Endothelial cell of hepatic sinusoid (primary cell): ENCODE measurements around the gene HADH.

Experiments used
- in situ Hi-C: cut with HindIII; loops from 2 replicates; pipeline ENCODE4 v1.10.0; 2017; ENCODE audit warnings: low sequenced_read_pairs

The HADH gene

GRCh38 chr4:108055787-108056186 lies 66.1 kb downstream of the HADH start:
- in situ Hi-C loops: no loop called here

- in situ Hi-C loops: no loop called here
These were observed 66.7 kb downstream of the HADH start for GRCh38 chr4:108056418-108056817.

GRCh38 chr4:108058685-108059440 lies 69.2 kb downstream of the HADH start:
- in situ Hi-C loops: no loop called here

DNA sequence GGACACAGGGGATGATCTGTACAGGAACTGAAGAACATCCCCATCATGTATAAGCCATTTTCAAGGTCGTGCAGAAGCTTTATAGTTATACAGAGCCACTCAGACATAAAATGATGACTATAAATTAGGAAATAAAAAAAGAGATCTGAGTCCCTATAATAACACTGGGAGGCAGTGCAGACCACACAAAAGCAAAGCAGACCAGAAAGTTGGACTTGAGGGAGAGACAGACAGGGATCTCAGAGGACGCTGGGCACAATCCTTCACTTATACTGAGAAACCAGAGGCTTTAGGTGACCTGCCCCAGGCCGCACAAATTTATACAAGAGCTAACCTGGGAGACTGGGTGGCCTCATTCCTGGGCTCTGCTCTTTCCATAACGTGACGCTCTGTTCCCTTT lies 70.5 kb downstream of the HADH start:
- in situ Hi-C loops: no loop called here

- in situ Hi-C loops: no loop called here
These were observed 71.1 kb downstream of the HADH start for GRCh38 chr4:108060686-108061321.

DNA sequence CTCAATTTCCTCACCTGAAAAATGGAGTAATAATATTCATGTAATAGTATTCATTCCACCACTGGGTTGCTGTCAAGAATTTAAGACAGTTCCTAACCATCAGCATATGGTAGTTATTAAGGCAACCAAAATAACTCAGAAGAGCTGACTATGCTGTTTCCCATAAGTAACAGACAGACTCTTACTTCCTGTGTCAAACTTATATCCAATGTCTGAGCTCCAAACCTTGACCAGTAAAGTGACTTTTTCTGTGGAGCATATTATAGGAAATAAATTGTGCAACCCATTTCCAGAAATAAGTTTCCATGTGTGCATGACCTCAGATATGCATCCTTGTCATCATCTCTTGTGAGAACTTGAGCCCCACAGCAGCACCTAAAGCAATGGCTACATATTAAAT lies 78.8 kb downstream of the HADH start:
- in situ Hi-C loops: no loop called here

DNA sequence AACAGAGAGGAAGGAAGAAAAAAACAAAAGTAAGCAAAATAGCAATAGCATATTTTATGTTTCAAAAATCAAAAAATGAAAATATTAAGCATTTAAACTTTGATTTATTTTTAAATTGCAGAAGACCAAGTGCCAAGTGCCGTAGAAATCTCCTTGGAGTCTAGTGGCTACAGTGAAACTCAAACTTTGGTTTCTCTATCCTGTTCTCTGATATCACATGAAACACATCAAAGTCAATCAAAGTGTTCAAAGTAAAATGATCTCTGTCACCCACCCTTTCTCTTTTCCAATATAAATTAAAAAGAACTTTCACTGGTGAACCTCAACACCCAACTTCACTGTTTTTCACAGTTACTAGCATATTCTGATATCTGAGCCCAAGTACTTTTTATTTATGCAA lies 81.1 kb downstream of the HADH start:
- in situ Hi-C loops: no loop called here

- in situ Hi-C loops: no loop called here
These were observed 82.6 kb downstream of the HADH start for GRCh38 chr4:108072300-108072699.

GRCh38 chr4:108078024-108078733 lies 88.5 kb downstream of the HADH start:
- in situ Hi-C loops: no loop called here

DNA sequence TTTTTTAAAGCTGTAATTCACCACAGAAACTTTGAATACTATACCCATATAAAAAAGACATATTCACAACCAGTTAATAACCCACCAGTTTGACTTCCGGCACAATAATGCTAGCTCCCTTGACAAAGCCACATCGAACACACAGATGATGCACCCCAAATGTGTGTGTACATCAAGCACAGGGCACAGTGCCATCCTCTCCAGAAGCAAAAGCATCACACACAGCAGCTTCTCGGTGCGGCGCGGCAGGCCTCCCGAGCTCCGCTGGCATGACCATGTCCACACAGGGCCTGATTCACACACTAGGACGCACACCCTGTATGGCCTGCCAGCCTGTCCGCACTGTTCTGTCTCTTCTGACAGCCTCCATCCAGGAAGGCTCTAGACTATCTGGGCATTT lies 91.1 kb downstream of the HADH start:
- in situ Hi-C loops: no loop called here

GRCh38 chr4:108081256-108081655 lies 91.6 kb downstream of the HADH start:
- in situ Hi-C loops: no loop called here
